Measurements from ENCODE around the gene FADS3.

FADS3 gene

GRCh38 chr11:61833926-61834277, 57.4 kb downstream of the FADS3 start:
- no peak for TF ChIP-seq CTCF (IDR thresholded peaks at IDR 0.05; ENCODE audit: extremely low read depth, insufficient read depth, missing control alignments)
- no peak for DNase-seq (ENCODE audit: low spot score)
- in situ Hi-C loops (cut with MboI; ENCODE audit: low pct_unique_long_range_greater_than_20kb, low sequenced_read_pairs, unreplicated experiment), result no loop called here

DNA sequence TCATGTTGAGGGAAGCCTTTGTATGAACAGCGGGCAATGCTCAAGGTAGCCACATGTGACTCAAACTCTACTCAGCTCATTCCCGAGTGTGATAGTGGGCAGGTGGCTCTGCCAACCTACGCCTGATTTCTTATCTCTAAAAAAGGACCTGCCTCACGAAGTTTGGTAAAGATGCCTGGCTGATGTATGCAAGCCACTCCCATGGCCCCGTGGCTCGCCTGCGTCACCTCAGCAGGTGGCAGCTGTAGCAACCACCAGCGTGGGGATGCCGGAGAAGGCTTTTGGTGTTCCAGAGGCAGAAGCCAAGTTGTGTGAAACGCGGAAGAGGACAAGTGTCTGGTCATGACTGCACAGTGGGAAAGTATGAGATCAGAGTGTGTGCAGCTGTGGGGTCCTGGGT, 57.9 kb downstream of the FADS3 start:
- no peak for DNase-seq (ENCODE audit: low spot score)
- TF ChIP-seq CTCF (IDR thresholded peaks at IDR 0.05; ENCODE audit: extremely low read depth, insufficient read depth, missing control alignments), result no peak
- in situ Hi-C loops (cut with MboI; ENCODE audit: low pct_unique_long_range_greater_than_20kb, low sequenced_read_pairs, unreplicated experiment), result no loop called here

DNA sequence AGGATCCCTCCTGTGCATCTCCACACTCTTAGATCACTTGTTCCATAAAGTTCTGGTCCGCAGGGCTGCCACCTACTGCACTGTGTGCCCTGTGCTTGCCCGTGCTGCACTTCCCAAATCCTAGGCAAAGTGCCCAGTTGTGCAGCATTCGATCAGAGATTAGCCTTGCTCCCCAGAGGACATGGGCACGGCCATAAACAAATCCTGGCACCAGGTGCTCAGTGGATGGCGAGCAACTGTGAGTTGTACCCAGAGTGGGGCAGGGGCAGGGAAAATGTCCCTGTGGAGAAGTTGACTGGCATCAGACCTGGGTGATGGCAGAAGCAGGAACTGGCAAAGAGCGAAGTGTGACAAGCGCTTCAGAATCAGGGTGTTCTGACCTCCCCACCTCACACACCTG, 58.6 kb downstream of the FADS3 start:
- in situ Hi-C loops (cut with MboI; ENCODE audit: low pct_unique_long_range_greater_than_20kb, low sequenced_read_pairs, unreplicated experiment), result no loop called here

GRCh38 chr11:61832207-61832606, 59.1 kb downstream of the FADS3 start:
- TF ChIP-seq CTCF (IDR thresholded peaks at IDR 0.05; ENCODE audit: extremely low read depth, insufficient read depth, missing control alignments), result no peak
- no peak for DNase-seq (ENCODE audit: low spot score)
- in situ Hi-C loops (cut with MboI; ENCODE audit: low pct_unique_long_range_greater_than_20kb, low sequenced_read_pairs, unreplicated experiment), result no loop called here

More for the DNA sequence above, 58.6 kb downstream of the FADS3 start:
- no peak for TF ChIP-seq CTCF (IDR thresholded peaks at IDR 0.05; ENCODE audit: extremely low read depth, insufficient read depth, missing control alignments)
- DNase-seq (ENCODE audit: low spot score), result no peak

- in situ Hi-C loops (cut with MboI; ENCODE audit: low pct_unique_long_range_greater_than_20kb, low sequenced_read_pairs, unreplicated experiment), result no loop called here
- DNase-seq (ENCODE audit: low spot score), result no peak
Measured at GRCh38 chr11:61830237-61831105, 60.9 kb downstream of the FADS3 start.

GRCh38 chr11:61829806-61830205, 61.5 kb downstream of the FADS3 start:
- in situ Hi-C loops (cut with MboI; ENCODE audit: low pct_unique_long_range_greater_than_20kb, low sequenced_read_pairs, unreplicated experiment), result no loop called here
- no peak for DNase-seq (ENCODE audit: low spot score)
- no peak for TF ChIP-seq CTCF (IDR thresholded peaks at IDR 0.05; ENCODE audit: extremely low read depth, insufficient read depth, missing control alignments)

More at GRCh38 chr11:61830237-61831105, 60.9 kb downstream of the FADS3 start:
- no peak for TF ChIP-seq CTCF (IDR thresholded peaks at IDR 0.05; ENCODE audit: extremely low read depth, insufficient read depth, missing control alignments)

Data from GM13977 (cell line).